Measurements from ENCODE around the gene EDN2.

The EDN2 gene

GRCh38 chr1:41516168-41517061 lies 31.9 kb upstream of the EDN2 start:
- peak; percentile 61 to 64 for ATAC-seq

GRCh38 chr1:41515778-41516167 lies 31.3 kb upstream of the EDN2 start:
- ATAC-seq = no peak

GRCh38 chr1:41515131-41515678 lies 30.7 kb upstream of the EDN2 start:
- no peak for ATAC-seq

- no peak for ATAC-seq
Measured at GRCh38 chr1:41514381-41514780, 29.9 kb upstream of the EDN2 start.

- no peak for ATAC-seq
Measured at GRCh38 chr1:41513383-41513735, 28.9 kb upstream of the EDN2 start.

DNA sequence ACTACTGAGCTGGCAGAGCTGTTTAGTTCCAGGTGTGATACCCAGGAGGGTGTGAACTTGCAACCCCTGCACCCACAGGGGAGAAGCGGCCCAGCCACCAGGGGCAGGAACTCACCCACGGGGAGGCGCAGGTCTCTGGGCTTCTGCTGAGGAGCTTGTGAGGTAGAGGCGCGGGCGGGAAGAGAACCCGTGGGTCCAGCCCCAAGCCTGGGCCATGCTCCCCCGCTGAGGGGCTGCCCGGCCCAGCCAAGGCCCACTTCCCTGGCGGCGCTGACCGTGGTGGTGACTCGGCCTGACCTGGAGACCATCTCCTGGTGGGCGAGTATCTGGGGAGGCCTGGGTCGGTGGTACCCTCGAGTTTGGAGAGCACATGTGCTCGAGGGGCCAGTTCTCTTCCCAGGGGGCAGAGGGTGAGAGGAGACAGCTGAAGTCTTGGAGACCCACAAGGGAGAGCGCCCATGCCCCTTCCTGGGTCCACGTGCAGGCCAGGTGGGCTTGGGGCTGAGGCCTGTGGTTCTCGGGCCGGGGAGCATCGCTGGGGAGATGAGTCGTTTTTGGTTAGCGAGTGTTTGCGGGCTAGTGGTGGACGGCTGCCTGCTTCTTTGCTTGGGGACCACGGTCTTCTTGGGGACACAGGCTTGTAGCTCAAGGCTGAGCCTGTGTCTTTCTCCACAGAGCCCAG lies 28.4 kb upstream of the EDN2 start:
- no peak for ATAC-seq

GRCh38 chr1:41511239-41511540 lies 26.7 kb upstream of the EDN2 start:
- ATAC-seq = no peak

DNA sequence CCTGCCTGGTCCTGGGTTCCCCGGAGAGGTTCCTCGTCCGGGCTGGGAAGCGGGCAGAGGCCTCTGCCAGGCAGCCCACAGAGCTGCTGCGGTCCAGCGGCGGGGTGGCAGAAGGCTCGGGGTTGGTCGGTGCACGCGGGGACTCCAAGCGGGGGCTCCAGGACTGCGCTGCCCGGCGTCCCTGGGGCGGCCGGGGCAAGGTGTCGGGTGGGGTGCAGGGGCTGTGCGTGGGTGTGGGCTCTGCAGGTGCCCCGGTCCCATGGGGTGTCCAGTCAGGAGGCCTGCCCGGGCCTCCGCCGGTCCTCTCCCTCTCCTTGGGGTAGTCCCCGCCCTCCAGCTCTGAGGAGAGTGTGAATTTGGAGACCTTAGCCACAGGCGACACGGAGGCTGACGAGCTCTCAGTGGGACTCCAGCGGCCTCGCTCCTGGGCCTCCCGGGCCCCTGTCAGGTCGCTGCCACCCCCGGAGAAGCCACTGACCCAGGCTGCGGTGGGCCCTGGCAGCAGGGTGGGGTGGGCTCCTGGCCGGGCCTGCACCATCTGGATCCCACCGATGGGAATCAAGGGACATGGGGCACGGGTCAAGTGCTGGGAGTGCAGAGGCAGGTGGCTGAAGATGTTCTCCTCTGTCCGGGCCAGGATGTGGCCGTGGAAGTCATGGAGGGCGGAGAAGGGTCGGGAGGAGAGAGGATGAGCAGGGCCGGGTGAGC lies 26.2 kb upstream of the EDN2 start:
- ATAC-seq = no peak

DNA sequence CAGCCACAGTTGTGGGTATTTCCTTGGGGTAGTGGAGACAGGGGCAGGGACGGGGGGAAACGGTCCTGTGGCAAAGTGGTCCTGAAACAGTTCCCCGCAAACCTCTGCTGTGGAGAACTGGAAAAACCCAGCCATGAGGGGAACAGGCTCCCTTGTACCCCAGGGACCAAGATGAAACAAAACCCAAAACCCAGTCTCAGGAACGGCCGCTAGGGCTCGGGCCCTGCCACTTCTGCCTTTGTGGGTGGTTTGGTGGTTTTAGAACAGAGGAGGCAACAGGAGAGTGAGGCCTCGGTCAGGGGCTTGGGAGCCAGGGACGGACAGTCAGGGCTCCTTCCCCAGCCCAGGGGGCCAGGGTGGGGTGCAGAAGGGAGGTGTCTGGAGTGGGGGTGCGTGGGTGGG lies 24.8 kb upstream of the EDN2 start:
- ATAC-seq = no peak

DNA sequence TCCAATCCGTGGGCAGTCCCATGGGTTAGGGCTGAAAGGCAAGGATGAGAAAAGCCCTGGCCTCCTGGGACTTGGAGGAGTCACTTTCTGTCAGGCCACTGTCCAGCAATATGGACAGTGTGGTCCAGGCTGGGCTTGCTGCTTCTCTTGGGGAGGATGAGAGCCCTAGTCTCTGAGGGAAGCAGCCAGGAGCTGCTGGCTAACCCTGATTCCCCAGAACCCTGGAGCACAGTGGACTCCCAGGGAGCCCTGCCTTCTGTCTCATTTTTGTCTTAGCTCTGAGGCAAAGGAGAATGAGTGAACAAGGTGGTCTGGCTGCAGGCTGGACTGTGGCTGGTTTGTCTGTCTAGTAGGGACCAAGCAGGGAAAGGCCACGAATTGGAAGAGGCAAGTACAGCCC lies 23.8 kb upstream of the EDN2 start:
- ATAC-seq = no peak

DNA sequence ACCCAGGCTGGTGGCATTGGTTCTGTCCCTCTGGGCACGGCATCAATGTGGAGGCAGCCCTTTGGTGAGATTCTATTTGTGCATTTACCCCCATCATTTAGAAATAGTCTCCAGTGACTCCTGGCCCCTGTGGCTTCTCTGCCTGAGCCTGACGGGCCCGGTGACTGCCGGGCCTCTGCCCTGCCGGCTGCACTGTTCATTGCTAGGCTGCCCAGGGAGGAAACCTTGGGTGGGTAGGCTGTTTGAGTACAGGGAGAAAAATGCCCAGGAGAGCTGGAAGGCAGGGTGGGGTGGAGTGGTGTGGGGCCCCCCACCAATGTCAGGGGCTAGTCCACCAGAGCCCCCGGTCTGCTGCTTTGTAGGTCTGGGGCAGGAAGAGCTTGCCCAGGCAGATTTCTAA lies 23.4 kb upstream of the EDN2 start:
- no peak for ATAC-seq

DNA sequence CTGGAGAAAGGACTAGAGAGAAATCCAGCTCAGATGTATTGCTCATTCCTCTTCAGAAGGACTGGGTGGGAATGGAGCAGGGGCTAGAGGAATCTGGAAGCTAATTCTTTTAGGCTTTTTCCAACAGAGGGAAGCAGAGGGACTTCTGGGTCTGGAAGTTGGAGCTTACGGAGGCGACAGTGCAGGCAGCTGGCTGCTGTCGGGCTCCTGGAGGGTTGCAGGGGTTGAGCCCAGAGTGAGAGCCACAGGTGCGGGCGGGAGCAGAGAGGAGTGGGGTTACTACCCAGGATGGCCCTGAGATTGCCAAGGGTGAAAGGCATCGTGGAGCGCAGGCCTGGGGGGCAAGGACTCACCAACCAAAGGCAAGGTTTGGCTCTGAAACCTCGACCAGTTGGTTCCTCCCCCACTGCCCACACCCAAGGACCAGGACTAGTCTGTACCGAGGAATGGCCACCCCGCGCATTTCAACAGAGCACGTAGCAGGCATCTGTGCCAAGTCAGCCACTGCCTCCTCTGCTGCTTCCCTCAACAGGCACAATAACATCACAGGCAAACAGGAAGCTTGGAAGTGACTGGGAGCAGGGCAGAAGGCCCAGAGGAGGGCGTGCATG lies 22.7 kb upstream of the EDN2 start:
- no peak for ATAC-seq

GRCh38 chr1:41504114-41505035 lies 19.9 kb upstream of the EDN2 start:
- ATAC-seq = peak in 1 of 2 donors; percentile 9

GRCh38 chr1:41503538-41504113 lies 19.1 kb upstream of the EDN2 start:
- ATAC-seq = no peak

- no peak for ATAC-seq
Measured at GRCh38 chr1:41502912-41503311, 18.4 kb upstream of the EDN2 start.

DNA sequence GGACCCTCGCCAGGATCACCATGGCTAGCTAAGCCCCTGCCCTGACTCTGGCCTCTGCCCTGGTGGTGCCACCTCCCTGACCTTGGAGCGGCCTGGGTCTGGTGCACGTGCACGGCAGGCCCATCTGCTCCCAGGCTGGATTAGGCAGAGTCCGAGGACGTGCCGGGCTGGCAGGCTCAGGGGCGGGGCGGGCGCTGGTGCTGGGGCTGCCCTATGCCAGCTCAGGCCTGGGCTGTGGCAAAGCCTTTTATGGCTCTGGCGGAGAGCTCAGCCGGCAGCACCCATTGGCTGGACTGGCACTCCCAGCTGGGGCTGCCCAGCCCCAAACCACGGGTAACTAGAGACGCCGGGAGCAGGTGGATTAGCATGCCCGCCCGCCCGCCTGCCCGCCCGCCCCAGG lies 17.1 kb upstream of the EDN2 start:
- ATAC-seq = no peak

DNA sequence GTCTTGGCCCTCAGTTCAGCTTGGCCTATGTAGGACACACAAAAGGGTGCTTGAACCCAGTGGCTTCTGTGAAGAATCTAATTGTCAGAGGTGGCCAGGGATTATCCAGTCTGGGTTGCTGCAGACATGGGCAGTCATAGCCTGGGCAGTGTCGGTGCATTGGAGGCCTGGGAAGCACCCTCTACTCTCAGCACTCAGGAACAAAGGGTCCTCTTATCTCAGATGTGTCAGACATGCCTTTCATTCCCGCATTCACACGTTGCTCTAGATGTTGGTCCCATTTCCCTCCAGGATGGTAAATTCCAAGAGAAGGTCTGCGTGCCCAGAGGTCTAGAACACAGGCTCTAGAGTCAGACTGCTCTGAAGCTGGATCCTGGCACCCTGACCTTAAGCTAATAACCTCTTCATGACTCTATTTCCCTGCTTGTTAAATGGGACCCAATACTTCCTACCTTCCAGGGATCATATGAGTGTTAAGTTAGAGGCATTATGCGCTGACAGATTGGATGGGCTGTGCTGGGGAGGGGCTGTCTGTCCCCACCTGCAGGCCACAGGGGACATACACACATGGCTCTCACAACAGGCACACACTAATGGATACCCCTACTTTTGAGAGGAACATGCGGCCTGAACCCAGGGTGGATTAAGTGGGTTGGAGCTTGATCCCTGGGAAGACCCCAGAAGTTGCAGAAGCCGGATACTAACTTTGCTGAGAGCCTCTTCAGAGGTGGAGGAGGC lies 16.5 kb upstream of the EDN2 start:
- ATAC-seq = no peak

DNA sequence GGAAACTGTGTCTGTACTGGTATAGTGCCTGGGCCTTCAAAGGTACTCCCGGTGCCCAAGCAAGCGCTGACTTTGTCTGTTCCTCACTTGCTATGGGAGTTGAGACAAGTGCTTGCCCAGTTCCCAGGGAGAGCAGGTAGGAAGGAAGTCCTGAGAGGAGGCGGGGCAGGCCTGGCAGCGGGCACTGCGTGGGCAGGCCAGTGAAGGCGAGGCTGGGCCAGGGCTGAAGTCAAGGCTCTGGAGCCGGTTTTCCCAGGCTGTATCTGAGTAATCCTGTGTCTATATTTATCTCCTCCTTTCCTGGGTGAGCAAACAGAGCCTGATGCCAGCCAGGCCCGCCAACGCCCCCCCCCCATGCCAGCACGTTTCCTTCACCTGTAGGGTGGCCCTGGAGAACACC lies 15.9 kb upstream of the EDN2 start:
- no peak for ATAC-seq

GRCh38 chr1:41499591-41499990 lies 15.1 kb upstream of the EDN2 start:
- ATAC-seq = no peak

- ATAC-seq = no peak
Measured at GRCh38 chr1:41498804-41499203, 14.3 kb upstream of the EDN2 start.

- ATAC-seq = no peak
Measured at GRCh38 chr1:41498391-41498790, 13.9 kb upstream of the EDN2 start.

Data from activated CD4-positive, CD25-positive, alpha-beta regulatory T cell treated with anti-CD3 and anti-CD28 coated beads, Interleukin-2, amount 50 U/mL, for 24 hours (primary cell).